KMS-11 (cell line): ENCODE data around the gene SELPLG.

Source experiments
- H2AFZ ChIP-seq: fragments of 200-600 bp; sonication (generic); 2 replicates; pipeline ENCODE4 v1.6.1; 2016; ENCODE audit warnings: antibody characterized with exemption, mixed run types, low read depth
- H3K27ac ChIP-seq: fragments of 200-600 bp; sonication (generic); 2 replicates; pipeline ENCODE4 v1.6.1; 2016; ENCODE audit warnings: mild to moderate bottlenecking, mixed run types
- H3K27me3 ChIP-seq: fragments of 200-600 bp; sonication (generic); 2 replicates; pipeline ENCODE4 v1.6.1; 2017; ENCODE audit warnings: mild to moderate bottlenecking, low read depth, mixed run types, moderate library complexity; ENCODE audit not compliant: insufficient read depth
- H3K36me3 ChIP-seq: fragments of 200-600 bp; sonication (generic); 2 replicates; pipeline ENCODE4 v1.6.1; 2017; ENCODE audit warnings: mild to moderate bottlenecking, mixed run types; ENCODE audit not compliant: insufficient read depth
- H3K4me1 ChIP-seq: fragments of 200-600 bp; sonication (generic); 2 replicates; pipeline ENCODE4 v1.6.1; 2016; ENCODE audit warnings: mild to moderate bottlenecking, low read depth, mixed run types; ENCODE audit not compliant: poor library complexity, severe bottlenecking
- H3K4me2 ChIP-seq: fragments of 200-600 bp; sonication (generic); 2 replicates; pipeline ENCODE4 v1.7.0; 2016; ENCODE audit warnings: mild to moderate bottlenecking, mixed run types
- H3K4me3 ChIP-seq: fragments of 200-600 bp; sonication (generic); IDR thresholded peaks from 2 replicates; pipeline ENCODE4 v1.6.1; 2017; ENCODE audit warnings: low read depth, low read length, mixed read lengths; ENCODE audit not compliant: insufficient read depth
- H3K79me2 ChIP-seq: fragments of 200-600 bp; sonication (generic); 2 replicates; pipeline ENCODE4 v1.6.1; 2016; ENCODE audit warnings: low read depth, mixed run types; ENCODE audit not compliant: insufficient read depth
- H3K9ac ChIP-seq: fragments of 200-600 bp; sonication (generic); 2 replicates; pipeline ENCODE4 v1.6.1; 2016; ENCODE audit warnings: mild to moderate bottlenecking, mixed run types
- H4K20me1 ChIP-seq: fragments of 200-600 bp; sonication (generic); 2 replicates; pipeline ENCODE4 v1.6.1; 2016; ENCODE audit warnings: mild to moderate bottlenecking, mixed run types; ENCODE audit not compliant: insufficient read depth
- TF ChIP-seq, protein P1 (sequence below): fragments of 200-600 bp; sonication (generic); conservative IDR thresholded peaks from 2 replicates; pipeline ENCODE4 v1.6.1; 2017; ENCODE audit warnings: low read depth, mild to moderate bottlenecking, antibody characterized with exemption, low read length, moderate library complexity, mixed read lengths

SELPLG gene

DNA sequence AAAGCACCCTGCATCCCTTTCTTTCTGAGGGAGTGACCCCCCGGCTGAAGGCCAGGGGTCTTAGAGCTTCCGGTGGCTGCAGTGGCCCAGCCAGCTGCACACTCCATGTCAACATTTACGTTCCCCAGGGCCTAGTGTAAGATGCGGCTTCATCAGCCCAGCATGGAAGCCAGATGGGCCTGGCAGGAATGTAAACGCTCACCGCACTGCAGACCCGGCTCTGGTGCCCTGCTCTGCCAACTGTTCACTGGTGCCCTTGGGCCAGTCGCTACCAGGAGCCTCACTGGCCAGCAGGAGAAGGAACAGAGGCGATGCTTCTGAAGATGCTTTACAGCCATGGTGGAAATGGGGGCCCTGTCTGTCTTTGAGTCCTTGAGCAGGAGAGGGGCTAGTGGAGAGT is 27.2 kb downstream of the SELPLG start:
- Histone ChIP-seq H4K20me1 (no peaks in the 10 kb centered on the region), H3K9ac (no peak overlapping the region), H2AFZ (no peak overlapping the region), H3K79me2 (no peaks in the 10 kb centered on the region), H3K36me3 (no peaks in the 10 kb centered on the region), H3K4me3 (no peak overlapping the region), H3K27me3 (no peaks in the 10 kb centered on the region), H3K4me1 (no peaks in the 10 kb centered on the region), H3K4me2 (no peak overlapping the region), H3K27ac (no peak overlapping the region)
- TF ChIP-seq, protein P1, sequence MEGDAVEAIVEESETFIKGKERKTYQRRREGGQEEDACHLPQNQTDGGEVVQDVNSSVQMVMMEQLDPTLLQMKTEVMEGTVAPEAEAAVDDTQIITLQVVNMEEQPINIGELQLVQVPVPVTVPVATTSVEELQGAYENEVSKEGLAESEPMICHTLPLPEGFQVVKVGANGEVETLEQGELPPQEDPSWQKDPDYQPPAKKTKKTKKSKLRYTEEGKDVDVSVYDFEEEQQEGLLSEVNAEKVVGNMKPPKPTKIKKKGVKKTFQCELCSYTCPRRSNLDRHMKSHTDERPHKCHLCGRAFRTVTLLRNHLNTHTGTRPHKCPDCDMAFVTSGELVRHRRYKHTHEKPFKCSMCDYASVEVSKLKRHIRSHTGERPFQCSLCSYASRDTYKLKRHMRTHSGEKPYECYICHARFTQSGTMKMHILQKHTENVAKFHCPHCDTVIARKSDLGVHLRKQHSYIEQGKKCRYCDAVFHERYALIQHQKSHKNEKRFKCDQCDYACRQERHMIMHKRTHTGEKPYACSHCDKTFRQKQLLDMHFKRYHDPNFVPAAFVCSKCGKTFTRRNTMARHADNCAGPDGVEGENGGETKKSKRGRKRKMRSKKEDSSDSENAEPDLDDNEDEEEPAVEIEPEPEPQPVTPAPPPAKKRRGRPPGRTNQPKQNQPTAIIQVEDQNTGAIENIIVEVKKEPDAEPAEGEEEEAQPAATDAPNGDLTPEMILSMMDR = no peak

DNA sequence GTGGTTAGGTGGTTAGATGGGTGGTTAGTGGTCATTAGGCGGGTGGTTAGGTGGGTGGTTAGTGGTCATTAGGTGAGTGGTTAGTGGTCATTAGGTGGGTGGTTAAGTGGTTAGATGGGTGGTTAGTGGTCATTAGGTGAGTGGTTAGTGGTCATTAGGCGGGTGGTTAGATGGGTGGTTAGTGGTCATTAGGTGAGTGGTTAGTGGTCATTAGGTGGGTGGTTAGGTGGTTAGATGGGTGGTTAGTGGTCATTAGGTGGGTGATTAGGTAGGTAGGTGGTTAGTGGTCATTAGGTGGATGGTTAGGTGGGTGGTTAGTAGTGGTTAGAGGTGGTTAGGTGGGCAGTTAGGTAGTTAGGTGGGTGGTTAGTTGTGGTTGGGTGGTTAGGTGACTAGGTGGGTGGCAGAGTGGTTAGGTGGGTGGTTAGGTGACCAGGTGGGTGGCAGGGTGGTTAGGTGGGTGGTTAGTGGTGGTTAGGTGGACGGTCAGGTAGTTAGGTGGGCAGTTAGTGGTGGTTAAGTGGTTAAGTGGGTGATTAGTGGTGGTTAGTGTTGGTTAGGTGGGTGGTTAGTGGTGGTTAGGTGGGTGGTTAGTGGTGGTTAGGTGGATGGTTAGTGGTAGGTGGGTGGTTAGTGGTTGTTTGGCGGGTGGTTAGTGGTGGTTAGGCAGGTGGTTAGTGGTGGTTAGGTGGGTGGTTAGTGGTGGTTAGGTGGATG is 27.8 kb downstream of the SELPLG start:
- Histone ChIP-seq H3K4me2 (no peak overlapping the region), H3K27me3 (no peaks in the 10 kb centered on the region), H3K36me3 (no peaks in the 10 kb centered on the region), H2AFZ (no peak overlapping the region), H3K4me3 (no peak overlapping the region), H3K79me2 (no peaks in the 10 kb centered on the region), H3K27ac (no peak overlapping the region), H3K9ac (no peak overlapping the region), H3K4me1 (no peaks in the 10 kb centered on the region), H4K20me1 (no peaks in the 10 kb centered on the region)
- TF ChIP-seq, protein P1 = no peak

DNA sequence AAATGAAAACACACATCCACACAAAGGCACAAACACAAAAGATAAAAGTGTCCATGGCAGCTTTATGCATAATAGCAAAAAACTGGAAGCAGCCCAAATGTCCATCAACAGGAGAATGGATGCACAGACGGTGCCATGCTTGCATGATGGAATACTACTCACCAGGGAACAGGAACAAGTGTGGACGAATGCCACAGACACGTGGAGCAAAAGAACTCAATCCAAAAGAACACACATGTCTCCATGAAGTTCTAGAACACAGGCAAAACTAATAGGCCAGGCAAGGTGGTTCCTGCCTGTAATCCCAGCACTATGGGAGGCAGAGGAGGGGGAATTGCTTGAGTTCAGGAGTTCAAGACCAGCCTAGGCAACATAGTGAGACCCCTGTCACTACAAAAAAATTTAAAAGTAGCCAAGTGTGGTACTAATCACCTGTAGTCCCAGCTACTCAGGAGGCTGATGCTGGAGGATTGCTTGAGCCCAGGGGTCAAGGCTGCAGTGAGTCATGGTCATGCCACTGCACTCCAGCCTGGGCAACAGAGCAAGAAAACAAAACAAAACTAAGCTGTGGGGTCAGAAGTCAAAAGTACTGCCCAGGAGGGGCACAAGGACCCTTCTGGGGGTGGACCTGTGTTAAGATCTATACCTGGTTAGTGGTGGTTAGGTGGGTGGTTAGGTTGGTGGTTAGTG is 28.5 kb downstream of the SELPLG start:
- H3K4me2 ChIP-seq = no peak overlapping the region
- no peaks in the 10 kb centered on the region for H4K20me1 ChIP-seq
- no peak overlapping the region for H3K4me3 ChIP-seq
- H3K27ac ChIP-seq = no peak overlapping the region
- TF ChIP-seq, protein P1 = no peak
- no peaks in the 10 kb centered on the region for H3K27me3 ChIP-seq
- no peaks in the 10 kb centered on the region for H3K79me2 ChIP-seq
- H2AFZ ChIP-seq = no peak overlapping the region
- H3K36me3 ChIP-seq = no peaks in the 10 kb centered on the region
- H3K4me1 ChIP-seq = no peaks in the 10 kb centered on the region
- no peak overlapping the region for H3K9ac ChIP-seq

DNA sequence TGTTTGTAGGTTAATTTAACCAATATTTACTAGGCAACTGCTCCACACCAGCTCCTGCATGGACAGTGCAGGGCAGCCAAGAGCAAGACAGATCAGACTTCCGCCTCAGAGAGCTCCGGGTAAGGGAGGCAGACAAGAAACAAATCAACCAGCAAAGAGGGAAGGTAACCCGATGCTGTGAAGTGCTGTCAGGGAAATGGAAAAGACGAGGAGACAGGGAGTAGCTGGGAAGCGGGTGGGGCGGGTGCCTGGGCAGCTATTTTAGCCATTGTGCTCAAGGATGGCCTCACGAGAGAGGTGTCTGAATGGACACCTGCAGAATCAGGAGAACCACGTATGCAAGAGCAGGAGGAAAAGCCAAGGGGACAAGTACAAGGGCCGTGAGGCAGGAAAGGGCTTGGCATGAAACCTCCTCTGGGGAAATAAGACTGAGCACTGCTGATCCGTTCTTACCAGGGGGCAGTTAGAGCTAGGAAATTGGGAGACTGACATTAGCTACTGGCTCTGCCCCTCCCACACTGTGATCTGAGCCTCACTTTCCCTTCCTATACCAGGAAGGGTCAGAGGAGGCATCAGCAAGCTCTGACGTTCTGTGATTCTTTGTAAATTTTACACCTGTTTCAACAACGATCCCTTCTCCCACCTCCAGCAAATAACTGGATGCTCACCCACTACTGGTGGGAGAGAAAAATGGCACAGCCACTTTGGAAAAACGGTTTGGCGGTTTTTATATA is 29.3 kb downstream of the SELPLG start:
- Histone ChIP-seq H3K4me2 (no peak overlapping the region), H3K4me3 (no peak overlapping the region), H3K79me2 (no peaks in the 10 kb centered on the region), H3K27me3 (no peaks in the 10 kb centered on the region), H2AFZ (no peak overlapping the region), H3K36me3 (no peaks in the 10 kb centered on the region), H3K27ac (no peak overlapping the region), H3K9ac (no peak overlapping the region), H3K4me1 (no peaks in the 10 kb centered on the region), H4K20me1 (no peaks in the 10 kb centered on the region)
- TF ChIP-seq, protein P1 = no peak
